ENCODE measurements around the gene PAPPA2.

DNA sequence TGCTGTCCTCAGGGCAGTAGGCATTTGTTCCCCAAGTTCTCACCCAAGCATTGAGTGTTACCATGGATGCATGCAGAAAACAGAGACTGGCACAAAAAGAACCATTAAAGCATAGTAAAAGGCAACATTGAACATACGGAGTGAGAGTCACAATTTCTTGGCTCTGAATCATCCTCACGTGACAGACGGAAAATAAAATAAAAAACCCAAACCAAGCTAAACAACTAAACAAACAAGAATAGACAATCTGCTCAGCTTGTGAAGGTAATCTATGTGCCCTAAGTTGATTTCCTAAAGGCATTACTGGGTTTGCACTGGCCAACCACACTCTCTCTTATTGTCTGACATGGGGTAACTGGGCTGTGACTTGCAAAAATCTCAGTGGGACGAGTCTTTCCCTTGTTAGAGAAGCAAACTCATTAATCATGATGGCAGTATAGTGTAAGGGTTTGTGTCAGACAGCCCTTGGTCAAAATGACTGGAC, 395.5 kb downstream of the PAPPA2 start:
- TF ChIP-seq POLR2A (IDR thresholded peaks at IDR 0.05; ENCODE audit: low read length) (no peak), GATA1 (IDR thresholded peaks at IDR 0.05; ENCODE audit: low read depth, low read length) (no peak)
